ENCODE measurements around the gene GPR35. TPM values are rescaled to one million over a fixed set of nuclear protein-coding genes. Genes with fewer than 3 reads are reported as not detected.

The GPR35 gene
- total RNA-seq, 4 donors from 2014 or later = 1.2 to 2.8 (median 2.4) TPM

DNA sequence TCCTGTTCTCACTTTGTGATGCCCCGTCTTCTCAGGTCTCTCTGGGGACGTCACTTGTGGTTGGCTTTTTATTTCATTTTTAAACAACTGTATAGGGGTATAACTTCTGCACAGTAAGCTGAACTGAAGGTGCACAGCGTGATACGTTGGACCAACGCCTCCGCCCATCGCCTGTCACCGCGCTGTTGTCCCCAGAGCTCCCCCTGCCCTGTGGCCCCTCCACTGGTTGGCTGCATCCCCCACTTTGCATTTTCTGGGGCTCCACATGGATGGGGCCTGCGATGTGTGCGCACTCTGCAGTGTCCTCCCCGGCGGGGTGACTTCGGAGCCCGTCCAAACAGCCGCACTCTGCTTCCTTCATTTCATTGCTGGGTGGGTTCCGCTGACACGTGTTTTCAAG lies 14.3 kb downstream of the GPR35 start:
- TF ChIP-seq, protein P1, sequence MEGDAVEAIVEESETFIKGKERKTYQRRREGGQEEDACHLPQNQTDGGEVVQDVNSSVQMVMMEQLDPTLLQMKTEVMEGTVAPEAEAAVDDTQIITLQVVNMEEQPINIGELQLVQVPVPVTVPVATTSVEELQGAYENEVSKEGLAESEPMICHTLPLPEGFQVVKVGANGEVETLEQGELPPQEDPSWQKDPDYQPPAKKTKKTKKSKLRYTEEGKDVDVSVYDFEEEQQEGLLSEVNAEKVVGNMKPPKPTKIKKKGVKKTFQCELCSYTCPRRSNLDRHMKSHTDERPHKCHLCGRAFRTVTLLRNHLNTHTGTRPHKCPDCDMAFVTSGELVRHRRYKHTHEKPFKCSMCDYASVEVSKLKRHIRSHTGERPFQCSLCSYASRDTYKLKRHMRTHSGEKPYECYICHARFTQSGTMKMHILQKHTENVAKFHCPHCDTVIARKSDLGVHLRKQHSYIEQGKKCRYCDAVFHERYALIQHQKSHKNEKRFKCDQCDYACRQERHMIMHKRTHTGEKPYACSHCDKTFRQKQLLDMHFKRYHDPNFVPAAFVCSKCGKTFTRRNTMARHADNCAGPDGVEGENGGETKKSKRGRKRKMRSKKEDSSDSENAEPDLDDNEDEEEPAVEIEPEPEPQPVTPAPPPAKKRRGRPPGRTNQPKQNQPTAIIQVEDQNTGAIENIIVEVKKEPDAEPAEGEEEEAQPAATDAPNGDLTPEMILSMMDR (IDR thresholded peaks at IDR 0.05) = no peak
- WGBS, 2 donors = 87 to 91% methylated on average over 18 of the region's 18 CpGs
- H3K4me3 ChIP-seq (ENCODE audit: low read depth, poor library complexity, severe bottlenecking) = no peak overlapping the region
- intact Hi-C loops (cut with DNase I; ENCODE audit: low total_unique reads) = no loop called here
- DNase-seq (ENCODE audit: low spot score in 2 of 2) = peak in 1 of 2 donors; percentile 59

DNA sequence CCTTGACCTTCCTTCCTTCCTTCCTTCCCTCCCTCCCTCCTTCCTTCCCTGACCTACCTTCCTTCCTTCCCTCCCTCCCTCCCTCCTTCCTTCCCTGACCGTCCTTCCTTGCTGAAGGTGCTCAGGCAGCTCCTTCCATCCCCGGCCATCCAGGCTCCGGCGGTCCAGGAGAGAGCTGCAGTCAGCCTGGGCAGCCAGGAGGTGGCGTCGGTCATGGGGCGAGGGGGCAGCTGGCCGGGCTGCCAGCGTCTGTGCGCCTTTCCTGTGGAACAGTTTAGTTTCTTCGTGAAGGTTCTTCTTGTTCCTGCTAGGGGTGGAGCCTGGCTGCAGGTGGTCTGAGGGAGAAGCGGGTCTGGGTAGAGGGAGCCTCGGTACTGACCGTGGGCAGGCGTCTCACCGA lies 15.7 kb downstream of the GPR35 start:
- intact Hi-C loops (cut with DNase I; ENCODE audit: low total_unique reads) = no loop called here

DNA sequence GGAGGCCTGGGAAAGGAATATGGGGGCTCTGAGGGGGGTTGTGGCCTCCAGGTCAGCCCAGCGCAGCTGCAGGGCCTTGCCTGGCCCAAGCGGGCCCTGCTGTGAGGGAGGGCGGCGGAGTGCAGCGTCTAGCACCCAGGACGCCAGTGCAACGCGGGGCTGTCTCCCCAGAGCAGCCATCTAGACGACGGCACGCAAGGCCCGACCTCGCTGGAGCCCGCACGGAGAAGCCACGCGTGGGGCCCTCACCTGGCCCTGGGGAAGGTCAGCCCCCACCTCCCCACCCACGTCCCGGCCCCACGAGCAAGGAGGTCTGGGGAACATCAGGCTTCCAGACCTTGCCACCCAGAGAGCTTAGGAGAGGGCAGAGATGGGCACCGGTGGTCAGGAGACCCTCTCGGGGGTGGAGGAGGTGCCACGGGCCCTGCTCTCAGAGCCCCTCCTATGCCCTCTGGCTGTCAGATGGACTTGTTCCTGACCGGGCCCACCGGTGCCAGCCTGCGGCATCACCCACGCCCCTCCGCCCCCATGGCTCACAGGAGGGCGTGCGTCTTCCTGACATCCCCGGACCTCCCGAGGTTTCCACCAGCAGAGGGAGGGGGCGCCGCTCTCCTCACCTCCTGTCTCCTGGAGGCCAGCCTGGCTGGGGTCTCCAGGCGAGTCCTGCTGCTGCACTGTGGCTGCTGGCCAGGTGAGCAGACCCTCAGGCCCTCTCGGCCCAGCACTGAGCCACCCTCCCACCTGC lies 17.0 kb downstream of the GPR35 start:
- 81% methylated on average over 11 to 29 of the region's 36 CpGs for WGBS, 2 donors
- intact Hi-C loops (cut with DNase I; ENCODE audit: low total_unique reads) = no loop called here
- no peak overlapping the region for H3K4me3 ChIP-seq (ENCODE audit: low read depth, poor library complexity, severe bottlenecking)
- TF ChIP-seq, protein P1 (IDR thresholded peaks at IDR 0.05) = no peak
- TF ChIP-seq POLR2A (IDR thresholded peaks at IDR 0.05) = no peak
- peak in 1 of 2 donors; percentile 83 for DNase-seq (ENCODE audit: low spot score in 2 of 2)

More for the DNA sequence above, 15.7 kb downstream of the GPR35 start:
- H3K4me3 ChIP-seq (ENCODE audit: low read depth, poor library complexity, severe bottlenecking) = no peak overlapping the region
- 18 to 31% methylated on average over 16 of the region's 16 CpGs for WGBS, 2 donors
- DNase-seq (ENCODE audit: low spot score in 2 of 2) = peak in 1 of 2 donors; percentile 56
- TF ChIP-seq, protein P1 (IDR thresholded peaks at IDR 0.05) = no peak
- TF ChIP-seq POLR2A (IDR thresholded peaks at IDR 0.05) = no peak

GRCh38 chr2:240642806-240643092 lies 17.5 kb downstream of the GPR35 start:
- TF ChIP-seq POLR2A (IDR thresholded peaks at IDR 0.05) = no peak
- TF ChIP-seq, protein P1 (IDR thresholded peaks at IDR 0.05) = no peak
- WGBS, 2 donors = 89 to 93% methylated on average over 6 to 8 of the region's 11 CpGs
- DNase-seq (ENCODE audit: low spot score in 2 of 2) = peak in 1 of 2 donors; percentile 4
- intact Hi-C loops (cut with DNase I; ENCODE audit: low total_unique reads) = no loop called here
- H3K4me3 ChIP-seq (ENCODE audit: low read depth, poor library complexity, severe bottlenecking) = no peak overlapping the region

DNA sequence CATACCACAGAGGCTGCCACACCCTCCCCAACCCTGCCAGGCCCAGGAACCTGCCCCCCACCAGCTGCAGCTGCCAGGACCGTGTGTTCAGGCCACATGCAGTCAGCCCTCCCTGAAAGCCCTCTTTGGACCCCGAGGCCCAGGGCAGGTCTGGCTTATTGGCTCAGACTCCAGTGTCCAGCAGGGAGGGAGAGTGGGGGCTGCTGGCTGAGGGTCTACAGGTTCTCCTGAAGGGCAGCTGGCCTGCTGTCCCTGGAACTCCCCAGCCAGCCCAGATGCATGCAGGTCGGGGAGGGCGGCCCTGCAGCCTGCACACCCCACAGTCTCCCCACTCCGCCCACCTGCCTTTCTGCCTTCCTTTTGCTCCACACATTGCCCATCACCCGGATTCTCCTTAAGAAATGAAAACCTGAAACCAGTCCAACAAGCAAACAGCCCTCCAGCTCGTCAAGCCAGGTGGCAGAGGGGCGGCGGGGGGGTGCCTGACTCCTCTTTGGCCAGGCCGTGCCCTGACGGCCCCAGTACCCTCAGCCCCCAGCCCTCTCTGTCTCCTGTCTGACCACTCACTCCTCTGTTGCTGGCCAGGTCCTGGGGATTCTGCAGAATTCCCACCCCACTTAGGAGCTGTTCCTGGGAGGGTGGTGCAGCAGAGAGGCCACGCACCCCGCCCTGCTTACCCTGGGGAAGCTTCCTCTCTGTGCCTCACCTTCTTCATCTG lies 18.0 kb downstream of the GPR35 start:
- TF ChIP-seq, protein P1 (IDR thresholded peaks at IDR 0.05) = no peak
- no peak for TF ChIP-seq POLR2A (IDR thresholded peaks at IDR 0.05)
- DNase-seq (ENCODE audit: low spot score in 2 of 2) = peak; percentile 5 to 59
- no peak overlapping the region for H3K4me3 ChIP-seq (ENCODE audit: low read depth, poor library complexity, severe bottlenecking)
- WGBS, 2 donors = 64% methylated on average over 12 to 13 of the region's 13 CpGs
- intact Hi-C loops (cut with DNase I; ENCODE audit: low total_unique reads) = no loop called here
